ENCODE measurements around the gene BCS1L.
A peak's percentile ranks its signal among the peaks of the same experiment; 100 is the strongest.

DNA sequence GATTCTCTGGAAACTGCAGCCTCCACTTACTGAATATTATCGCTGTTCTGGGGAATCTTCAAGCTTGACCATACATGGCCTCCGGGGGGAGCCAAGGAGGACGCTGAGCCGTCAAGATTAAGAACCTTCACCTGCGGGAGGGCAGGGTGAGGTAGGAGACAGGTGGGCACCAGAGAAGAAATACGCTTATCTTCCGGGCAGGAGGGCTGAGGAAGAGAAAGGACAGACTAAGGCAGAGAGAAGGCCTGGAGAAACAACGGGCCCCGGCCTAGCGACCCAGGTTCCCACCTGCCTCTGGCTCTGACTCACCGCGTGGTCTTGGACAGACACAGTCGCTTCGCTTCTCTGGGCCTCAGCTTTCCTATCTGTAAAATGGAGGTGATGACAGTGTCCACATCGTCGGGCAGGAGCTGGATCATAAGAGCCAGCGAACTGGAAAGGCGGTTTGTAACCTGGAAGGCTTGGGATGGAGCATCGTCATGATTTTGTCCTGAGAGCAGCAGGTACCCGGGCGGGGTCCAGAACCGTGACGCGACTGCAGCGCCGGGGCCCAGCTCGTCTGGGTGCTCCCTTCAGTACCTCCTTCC lies 719 bp upstream of the BCS1L start:
- TF ChIP-seq, protein P1, sequence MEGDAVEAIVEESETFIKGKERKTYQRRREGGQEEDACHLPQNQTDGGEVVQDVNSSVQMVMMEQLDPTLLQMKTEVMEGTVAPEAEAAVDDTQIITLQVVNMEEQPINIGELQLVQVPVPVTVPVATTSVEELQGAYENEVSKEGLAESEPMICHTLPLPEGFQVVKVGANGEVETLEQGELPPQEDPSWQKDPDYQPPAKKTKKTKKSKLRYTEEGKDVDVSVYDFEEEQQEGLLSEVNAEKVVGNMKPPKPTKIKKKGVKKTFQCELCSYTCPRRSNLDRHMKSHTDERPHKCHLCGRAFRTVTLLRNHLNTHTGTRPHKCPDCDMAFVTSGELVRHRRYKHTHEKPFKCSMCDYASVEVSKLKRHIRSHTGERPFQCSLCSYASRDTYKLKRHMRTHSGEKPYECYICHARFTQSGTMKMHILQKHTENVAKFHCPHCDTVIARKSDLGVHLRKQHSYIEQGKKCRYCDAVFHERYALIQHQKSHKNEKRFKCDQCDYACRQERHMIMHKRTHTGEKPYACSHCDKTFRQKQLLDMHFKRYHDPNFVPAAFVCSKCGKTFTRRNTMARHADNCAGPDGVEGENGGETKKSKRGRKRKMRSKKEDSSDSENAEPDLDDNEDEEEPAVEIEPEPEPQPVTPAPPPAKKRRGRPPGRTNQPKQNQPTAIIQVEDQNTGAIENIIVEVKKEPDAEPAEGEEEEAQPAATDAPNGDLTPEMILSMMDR (IDR thresholded peaks at IDR 0.05): peak; percentile 77
- no peak for TF ChIP-seq ZFX (IDR thresholded peaks at IDR 0.05; ENCODE audit: borderline replicate concordance)

Data from 22Rv1 (cell line).